IMR-90 (cell line): ENCODE data around the gene AQP7.

Experiments used
- POLR2A ChIP-seq: IDR thresholded peaks from 2 replicates; pipeline ENCODE4 v1.6.1; 2012; ENCODE audit warnings: mild to moderate bottlenecking, low read depth, low read length
- SMC3 ChIP-seq: fragments of 150-350 bp; IDR thresholded peaks from 2 replicates; pipeline ENCODE4 v1.6.1; 2016; ENCODE audit warnings: low read depth, mild to moderate bottlenecking, antibody characterized with exemption, low read length, moderate library complexity
- TF ChIP-seq, protein P1 (sequence below): conservative IDR thresholded peaks from 2 replicates; pipeline ENCODE4 v1.5.1; 2012; ENCODE audit warnings: mild to moderate bottlenecking, low read depth, low read length, improper control_type of control experiment

DNA sequence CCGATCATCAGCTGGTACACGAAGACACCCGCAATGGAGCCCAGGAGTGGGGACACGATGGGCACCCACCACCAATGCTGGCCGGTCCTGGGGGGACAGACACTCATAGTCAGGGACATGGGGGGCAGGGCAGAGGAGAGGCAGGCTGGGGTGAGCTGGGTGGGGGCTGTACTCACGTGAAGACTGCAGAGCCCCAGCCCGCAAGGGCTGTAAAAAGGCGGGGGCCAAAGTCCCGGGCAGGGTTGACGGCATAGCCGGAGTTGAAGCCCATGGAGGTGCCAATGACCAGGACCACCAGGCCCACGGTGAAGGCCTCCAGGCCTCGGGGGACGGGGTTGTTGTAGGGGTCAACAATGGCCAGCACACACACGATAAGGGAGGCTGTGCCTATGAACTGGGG, 39.8 kb upstream of the AQP7 start:
- TF ChIP-seq SMC3, result no peak
- TF ChIP-seq, protein P1, sequence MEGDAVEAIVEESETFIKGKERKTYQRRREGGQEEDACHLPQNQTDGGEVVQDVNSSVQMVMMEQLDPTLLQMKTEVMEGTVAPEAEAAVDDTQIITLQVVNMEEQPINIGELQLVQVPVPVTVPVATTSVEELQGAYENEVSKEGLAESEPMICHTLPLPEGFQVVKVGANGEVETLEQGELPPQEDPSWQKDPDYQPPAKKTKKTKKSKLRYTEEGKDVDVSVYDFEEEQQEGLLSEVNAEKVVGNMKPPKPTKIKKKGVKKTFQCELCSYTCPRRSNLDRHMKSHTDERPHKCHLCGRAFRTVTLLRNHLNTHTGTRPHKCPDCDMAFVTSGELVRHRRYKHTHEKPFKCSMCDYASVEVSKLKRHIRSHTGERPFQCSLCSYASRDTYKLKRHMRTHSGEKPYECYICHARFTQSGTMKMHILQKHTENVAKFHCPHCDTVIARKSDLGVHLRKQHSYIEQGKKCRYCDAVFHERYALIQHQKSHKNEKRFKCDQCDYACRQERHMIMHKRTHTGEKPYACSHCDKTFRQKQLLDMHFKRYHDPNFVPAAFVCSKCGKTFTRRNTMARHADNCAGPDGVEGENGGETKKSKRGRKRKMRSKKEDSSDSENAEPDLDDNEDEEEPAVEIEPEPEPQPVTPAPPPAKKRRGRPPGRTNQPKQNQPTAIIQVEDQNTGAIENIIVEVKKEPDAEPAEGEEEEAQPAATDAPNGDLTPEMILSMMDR, result no peak
- TF ChIP-seq POLR2A, result no peak
